Motor neuron (in vitro differentiated cells): ENCODE results near the gene FUT7. TPM values are rescaled to one million over a fixed set of nuclear protein-coding genes. Genes with fewer than 3 reads are reported as not detected.
"Not testable (repeated sequence)": the region's sequence is repeated elsewhere in the genome, so short reads cannot be mapped to it uniquely, and the experiment has no call there.

Experiments used
- ATAC-seq, 8 experiments: fragments of 200-7000 bp; cut with Tn5 transposase; replicated peaks in 6 of 8; 2 replicates each; pipeline ENCODE4 v1.8.0; 2021; ENCODE audit warnings: mild to moderate bottlenecking in 8 of 8, moderate library complexity in 8 of 8
- H3K27ac ChIP-seq, 2 donors: fragments of 250-450 bp; sonication (Bioruptor Pico); 2 replicates each; pipeline ENCODE4 v1.9.0; 2021; ENCODE audit warnings: antibody characterized with exemption in 2 of 2, mild to moderate bottlenecking in 2 of 2, moderate library complexity in 1 of 2
- H3K4me1 ChIP-seq, 2 donors: fragments of 250-450 bp; sonication (Bioruptor Pico); replicated peaks in 1 of 2; 2 replicates each; pipeline ENCODE4 v1.6.1; 2021; ENCODE audit warnings: antibody characterized with exemption in 2 of 2, mild to moderate bottlenecking in 2 of 2, moderate library complexity in 1 of 2
- H3K4me3 ChIP-seq, 5 donors: fragments of 250-450 bp; sonication (Bioruptor Pico); 2 replicates each; pipeline ENCODE4 v1.9.0; 2021; ENCODE audit warnings: antibody characterized with exemption in 5 of 5, mild to moderate bottlenecking in 5 of 5, moderate library complexity in 4 of 5
- WGBS, 10 experiments: fragments of 450-650 bp; shearing (Covaris generic); methylation state at CpG; one replicate each; pipeline ENCODE4 v1.0.0; 2022; 5-methylcytosine and 5-hydroxymethylcytosine counted together
- in situ Hi-C, 9 experiments: fragments of 400-800 bp; cut with MboI; loops; one replicate each; pipeline ENCODE4 v1.15.0; 2021; ENCODE audit warnings: low sequenced_read_pairs in 9 of 9, low pct_unique_long_range_greater_than_20kb in 2 of 9; ENCODE audit not compliant: unreplicated experiment in 9 of 9
- total RNA-seq, 8 experiments: library from RNA; unstranded; fragments of 300-600 nt; gene quantifications; 2 replicates each; pipeline versions ENCODE4 v1.2.3 to v1.2.4, GENCODE V29; 2022

Gene FUT7
- total RNA-seq, 8 experiments from 2014 or later, result 0.08 to 1.0 (median 0.25) TPM; not detected in 1

GRCh38 chr9:137033481-137033880 is 1.6 kb upstream of the FUT7 start:
- H3K4me1 ChIP-seq, result peaks cover 17 to 22% of the 10 kb centered on the region in 2 donors
- in situ Hi-C loops, result loop anchor here in 7 of 9 experiments (25.0 kb wide), 1 partner anchor 246 kb away; the partner anchor contains the start of genes CCDC183 (in 7 of the 7) and TMEM141 (in 7 of the 7)
- 90 to 100% (median 98%) methylated on average over 1 to 3 of the region's 5 CpGs; no CpG with 5 or more reads in 4 of the 10 experiments for WGBS, 10 experiments
- ATAC-seq, H3K27ac ChIP-seq, H3K4me3 ChIP-seq: not testable (repeated sequence)

GRCh38 chr9:137032858-137033257 is 970 bp upstream of the FUT7 start:
- WGBS, 10 experiments, result 79 to 95% (median 80%) methylated on average over 2 to 3 of the region's 10 CpGs; no CpG with 5 or more reads in 7 of the 10 experiments
- in situ Hi-C loops, result loop anchor here in 7 of 9 experiments (25.0 kb wide), 1 partner anchor 246 kb away; the partner anchor contains the start of genes CCDC183 (in 7 of the 7) and TMEM141 (in 7 of the 7)
- Histone ChIP-seq H3K4me3 (no peak overlapping the region), H3K4me1 (peaks cover 17 to 22% of the 10 kb centered on the region in 2 donors), H3K27ac (no peak overlapping the region)
- no peak for ATAC-seq

- no peak overlapping the region for H3K27ac ChIP-seq
- ATAC-seq, result no peak
- peaks cover 34 to 39% of the 10 kb centered on the region in 2 donors for H3K4me1 ChIP-seq
- no peak overlapping the region for H3K4me3 ChIP-seq
- in situ Hi-C loops, result loop anchor here in 7 of 9 experiments (25.0 kb wide), 1 partner anchor 244 kb away; the partner anchor contains the start of genes CCDC183 (in 7 of the 7) and TMEM141 (in 7 of the 7)
- WGBS, 10 experiments, result 80 to 95% (median 89%) methylated on average over 3 to 17 of the region's 65 CpGs; no CpG with 5 or more reads in 6 of the 10 experiments
Measured at GRCh38 chr9:137030538-137031527, 1.1 kb downstream of the FUT7 start.

DNA sequence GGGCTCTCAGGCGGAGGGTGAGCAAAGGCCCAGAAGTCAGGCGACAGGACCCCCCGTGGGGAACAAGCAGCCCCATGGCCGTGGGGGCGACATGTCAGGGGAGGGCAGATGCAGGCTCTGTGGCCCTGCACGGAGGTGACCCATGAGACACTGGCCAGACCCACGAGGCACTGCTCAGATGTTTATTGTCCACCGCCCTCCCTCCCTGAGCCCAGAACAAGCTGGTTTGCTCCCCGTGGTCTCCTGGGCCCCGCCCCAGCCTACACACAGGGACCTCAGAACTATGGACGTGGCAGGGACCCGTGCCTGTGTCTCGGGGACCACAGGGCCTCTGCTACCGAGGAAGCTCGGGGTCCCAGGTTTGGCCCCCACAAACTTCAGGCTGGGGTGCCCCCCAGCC is 1.9 kb downstream of the FUT7 start:
- no peak overlapping the region for H3K4me3 ChIP-seq
- ATAC-seq, result no peak
- in situ Hi-C loops, result loop anchor here in 7 of 9 experiments (25.0 kb wide), 1 partner anchor 243 kb away; the partner anchor contains the start of genes CCDC183 (in 7 of the 7) and TMEM141 (in 7 of the 7)
- peaks cover 41 to 46% of the 10 kb centered on the region in 2 donors for H3K4me1 ChIP-seq
- H3K27ac ChIP-seq, result no peak overlapping the region
- WGBS, 10 experiments, result 60 to 67% methylated on average over 1 to 3 of the region's 15 CpGs; no CpG with 5 or more reads in 8 of the 10 experiments

- H3K4me1 ChIP-seq, result peaks cover 41 to 46% of the 10 kb centered on the region in 2 donors
- 17 to 92% (median 72%) methylated on average over 2 to 6 of the region's 19 CpGs; no CpG with 5 or more reads in 4 of the 10 experiments for WGBS, 10 experiments
- peak overlapping the region; percentile 45 to 59 (median 47) for H3K4me3 ChIP-seq
- in situ Hi-C loops, result loop anchor here in 7 of 9 experiments (25.0 kb wide), 1 partner anchor 242 kb away; the partner anchor contains the start of genes CCDC183 (in 7 of the 7) and TMEM141 (in 7 of the 7)
- peak in 7 of 8 experiments; percentile 6 to 65 (median 12) for ATAC-seq
- H3K27ac ChIP-seq, result peak overlapping the region in 1 of 2 donors; percentile 86
Measured at GRCh38 chr9:137029058-137029936, 2.6 kb downstream of the FUT7 start.

DNA sequence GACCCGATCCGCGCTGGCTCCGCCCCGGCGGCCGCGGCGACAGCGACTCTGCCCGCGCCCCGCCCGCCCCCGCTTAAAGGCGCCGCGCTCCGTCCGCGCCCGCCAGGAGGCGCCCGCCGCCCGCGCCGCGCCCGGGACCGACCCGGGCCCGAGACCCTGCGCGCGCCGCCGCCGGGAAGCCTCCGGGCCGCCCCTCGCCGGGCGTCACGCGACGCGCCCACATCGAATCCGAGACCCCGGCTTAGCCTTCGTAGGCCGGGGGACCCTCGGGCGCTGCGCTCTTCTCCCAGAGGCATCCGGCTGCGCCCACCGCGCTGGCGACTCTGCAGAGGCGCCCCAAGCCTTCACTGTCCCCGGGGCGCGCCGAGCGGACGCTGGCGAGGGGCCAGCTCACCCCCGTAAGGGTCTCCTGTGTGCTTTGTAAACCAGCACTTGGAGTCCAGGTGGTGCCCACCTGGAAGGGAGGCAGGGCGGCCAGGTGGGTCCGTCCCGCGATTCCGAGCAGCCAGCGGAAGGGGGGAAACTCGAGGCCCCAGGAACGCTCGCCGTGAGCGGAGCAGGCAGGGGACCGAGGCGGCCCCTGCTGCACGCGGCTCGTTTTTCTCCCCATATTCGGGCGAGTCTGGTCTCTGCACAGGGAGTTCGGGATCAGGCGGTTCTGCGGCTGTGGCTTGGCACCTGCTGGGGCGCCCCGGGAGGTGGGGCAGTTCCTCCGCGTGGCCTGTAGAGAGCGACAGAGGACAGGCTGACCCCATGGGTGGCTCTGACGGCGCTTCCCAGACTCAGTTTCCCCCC is 3.4 kb downstream of the FUT7 start:
- WGBS, 10 experiments, result 0 to 10% (median 0%) methylated on average over 1 to 5 of the region's 98 CpGs; no CpG with 5 or more reads in 6 of the 10 experiments
- Histone ChIP-seq H3K4me3 (peak overlapping the region; percentile 45 to 59 (median 47)), H3K27ac (peak overlapping the region; percentile 47 to 86), H3K4me1 (peaks cover 41 to 46% of the 10 kb centered on the region in 2 donors)
- in situ Hi-C loops, result loop anchor here in 7 of 9 experiments (25.0 kb wide), 1 partner anchor 241 kb away; the partner anchor contains the start of genes CCDC183 (in 7 of the 7) and TMEM141 (in 7 of the 7)
- peak; percentile 55 to 81 (median 64) for ATAC-seq

DNA sequence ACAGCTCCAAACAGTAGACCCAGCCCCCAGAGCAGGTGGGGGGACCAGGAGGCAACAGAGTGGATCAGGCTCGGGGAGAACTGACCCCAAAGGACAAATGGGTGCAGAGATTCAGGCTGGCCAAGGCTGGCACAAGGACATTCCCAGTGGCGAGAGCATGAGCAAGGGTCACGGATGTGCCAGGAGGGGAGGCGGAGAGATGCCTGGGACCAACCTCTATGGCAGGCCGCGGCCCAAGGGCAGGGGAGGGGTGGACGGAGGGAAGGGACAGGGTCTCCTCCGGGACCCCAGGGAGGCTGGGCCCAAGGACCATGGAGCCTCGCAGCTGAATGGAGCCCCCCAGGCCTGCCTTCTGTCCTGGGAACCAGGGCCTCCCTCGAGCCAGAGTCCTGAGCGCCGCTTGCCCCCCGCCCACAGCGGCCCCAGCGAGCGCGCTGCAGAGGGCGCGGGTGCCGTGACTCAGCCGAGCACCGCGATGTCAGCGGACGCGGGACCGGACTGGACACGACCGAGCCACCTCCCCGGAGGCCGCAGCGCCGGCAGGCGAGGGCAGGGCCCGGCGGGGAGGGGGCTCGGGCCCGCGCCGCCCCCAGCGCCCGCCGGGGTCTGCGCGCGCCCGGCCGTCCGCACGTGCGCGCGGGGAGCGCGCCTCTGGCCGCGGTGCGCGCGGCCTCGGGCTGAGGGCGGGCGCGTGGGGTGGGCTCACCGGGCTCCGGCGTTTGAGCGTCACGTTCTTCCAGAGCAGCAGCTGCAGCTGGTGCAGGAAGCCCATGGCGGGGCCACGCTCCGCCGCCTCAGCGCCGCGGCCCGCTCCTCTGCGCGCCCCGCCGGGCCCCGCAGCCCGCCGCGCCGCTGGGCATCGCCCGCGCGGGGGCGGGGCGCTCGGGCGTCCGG is 4.3 kb downstream of the FUT7 start, which contains the start of gene ABCA2:
Gene ABCA2, minus strand, starts transcription at position 869 of the 894 bp plus-strand sequence. Its CDS starts 97 bp downstream, at position 772.
- Histone ChIP-seq H3K4me3 (peak within 1 kb of the TSS; percentile 45 to 59 (median 47)), H3K27ac (peak within 1 kb of the TSS; percentile 47 to 86), H3K4me1 (peaks cover 41 to 46% of the 10 kb centered on the region in 2 donors)
- 0 to 70% (median 34%) methylated on average over 2 to 3 of the region's 95 CpGs; no CpG with 5 or more reads in 6 of the 10 experiments for WGBS, 10 experiments
- ATAC-seq, result peak; percentile 42 to 73 (median 68)
- in situ Hi-C loops, result loop anchor here in 7 of 9 experiments (25.0 kb wide), 1 partner anchor 240 kb away; the partner anchor contains the start of genes CCDC183 (in 7 of the 7) and TMEM141 (in 7 of the 7)

DNA sequence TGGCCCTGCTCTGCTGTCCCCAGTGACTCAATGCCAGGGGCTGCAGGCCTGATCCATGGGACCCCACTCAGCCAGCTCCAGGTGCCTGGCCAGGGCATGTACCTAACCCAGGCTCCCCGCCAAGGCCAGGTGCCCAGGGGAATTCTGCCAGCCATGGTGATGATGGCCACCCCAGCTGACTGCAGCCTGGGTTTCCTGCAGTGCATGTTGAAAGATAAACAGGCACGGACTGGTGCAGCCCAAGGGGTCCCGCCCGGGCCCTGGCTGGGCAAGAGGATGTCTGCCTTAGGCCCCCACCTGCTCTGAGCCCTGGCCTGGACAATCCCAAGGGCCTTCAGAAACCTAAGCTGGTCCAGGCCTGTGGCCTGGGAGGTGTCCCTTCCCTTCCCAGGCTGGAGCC is 5.1 kb downstream of the FUT7 start:
- no peak for ATAC-seq
- H3K27ac ChIP-seq, result peak overlapping the region in 1 of 2 donors; percentile 86
- 95% methylated on average over 3 of the region's 4 CpGs; no CpG with 5 or more reads in 9 of the 10 experiments for WGBS, 10 experiments
- H3K4me1 ChIP-seq, result peaks cover 37 to 39% of the 10 kb centered on the region in 2 donors
- in situ Hi-C loops, result loop anchor here in 7 of 9 experiments (25.0 kb wide), 1 partner anchor 240 kb away; the partner anchor contains the start of genes CCDC183 (in 7 of the 7) and TMEM141 (in 7 of the 7)
- H3K4me3 ChIP-seq, result peak overlapping the region in 3 of 5 donors; percentile 45 to 59 (median 51)

- no peak overlapping the region for H3K27ac ChIP-seq
- in situ Hi-C loops, result loop anchor here in 7 of 9 experiments (25.0 kb wide), 1 partner anchor 239 kb away; the partner anchor contains the start of genes CCDC183 (in 7 of the 7) and TMEM141 (in 7 of the 7)
- no peak for ATAC-seq
- H3K4me3 ChIP-seq, result no peak overlapping the region
- peaks cover 36 to 38% of the 10 kb centered on the region in 2 donors for H3K4me1 ChIP-seq
- 80% methylated on average over 1 of the region's 2 CpGs; no CpG with 5 or more reads in 9 of the 10 experiments for WGBS, 10 experiments
Measured at GRCh38 chr9:137026384-137026783, 5.5 kb downstream of the FUT7 start.

DNA sequence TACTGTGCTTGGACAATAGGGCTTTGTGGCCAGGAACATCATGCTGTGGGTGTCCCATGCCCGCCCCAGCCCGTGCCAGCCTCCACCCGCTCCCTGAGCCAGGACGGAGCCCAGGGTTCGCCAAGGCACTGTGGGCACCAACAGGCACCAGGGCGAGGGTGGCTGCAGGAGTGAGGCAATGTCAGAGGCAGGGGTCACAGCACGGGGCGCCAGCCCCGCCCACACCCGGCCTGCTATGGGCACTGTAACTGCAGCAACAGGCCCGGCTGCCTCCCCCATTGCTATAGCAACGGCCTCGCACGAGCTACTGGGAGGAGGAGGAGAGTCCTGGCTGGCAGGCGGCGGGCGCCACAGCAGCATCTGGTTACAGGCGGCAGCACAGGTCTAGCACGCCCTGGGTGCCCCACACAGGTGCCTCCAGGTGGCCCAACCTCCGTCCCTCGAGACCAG is 6.3 kb downstream of the FUT7 start:
- WGBS, 10 experiments, result 15 to 88% (median 58%) methylated on average over 4 to 8 of the region's 21 CpGs; no CpG with 5 or more reads in 7 of the 10 experiments
- peaks cover 36 to 38% of the 10 kb centered on the region in 2 donors for H3K4me1 ChIP-seq
- ATAC-seq, result peak in 5 of 8 experiments; percentile 30 to 44 (median 33)
- no peak overlapping the region for H3K27ac ChIP-seq
- H3K4me3 ChIP-seq, result no peak overlapping the region
- in situ Hi-C loops, result loop anchor here in 7 of 9 experiments (25.0 kb wide), 1 partner anchor 238 kb away; the partner anchor contains the start of genes CCDC183 (in 7 of the 7) and TMEM141 (in 7 of the 7)
